ENCODE measurements around the gene ARHGAP24.
A peak's percentile ranks its signal among the peaks of the same experiment; 100 is the strongest.

Gene ARHGAP24

GRCh38 chr4:85697854-85698253 lies 222.9 kb downstream of the ARHGAP24 start:
- no peak for DNase-seq (ENCODE audit: low spot score)

GRCh38 chr4:85700362-85700761 lies 225.4 kb downstream of the ARHGAP24 start:
- DNase-seq (ENCODE audit: low spot score) = no peak

GRCh38 chr4:85701861-85702321 lies 226.9 kb downstream of the ARHGAP24 start:
- no peak for DNase-seq (ENCODE audit: low spot score)

GRCh38 chr4:85703096-85703495 lies 228.1 kb downstream of the ARHGAP24 start:
- DNase-seq (ENCODE audit: low spot score) = no peak

GRCh38 chr4:85707611-85708010 lies 232.7 kb downstream of the ARHGAP24 start:
- no peak for DNase-seq (ENCODE audit: low spot score)

GRCh38 chr4:85708468-85708867 lies 233.5 kb downstream of the ARHGAP24 start:
- DNase-seq (ENCODE audit: low spot score) = no peak

GRCh38 chr4:85713005-85713404 lies 238.1 kb downstream of the ARHGAP24 start:
- no peak for DNase-seq (ENCODE audit: low spot score)

GRCh38 chr4:85715991-85716737 lies 241.2 kb downstream of the ARHGAP24 start:
- no peak for DNase-seq (ENCODE audit: low spot score)

- no peak for DNase-seq (ENCODE audit: low spot score)
Measured at GRCh38 chr4:85717351-85717750, 242.4 kb downstream of the ARHGAP24 start.

- no peak for DNase-seq (ENCODE audit: low spot score)
Measured at GRCh38 chr4:85717847-85718246, 242.9 kb downstream of the ARHGAP24 start.

GRCh38 chr4:85720735-85721134 lies 245.8 kb downstream of the ARHGAP24 start:
- no peak for DNase-seq (ENCODE audit: low spot score)

GRCh38 chr4:85722401-85722800 lies 247.5 kb downstream of the ARHGAP24 start:
- no peak for DNase-seq (ENCODE audit: low spot score)

- peak; percentile 47 for DNase-seq (ENCODE audit: low spot score)
Measured at GRCh38 chr4:85722807-85723206, 247.9 kb downstream of the ARHGAP24 start.

- no peak for DNase-seq (ENCODE audit: low spot score)
Measured at GRCh38 chr4:85724791-85725563, 250.0 kb downstream of the ARHGAP24 start.

GRCh38 chr4:85725721-85726170 lies 250.8 kb downstream of the ARHGAP24 start:
- DNase-seq (ENCODE audit: low spot score) = no peak

GRCh38 chr4:85726555-85726954 lies 251.6 kb downstream of the ARHGAP24 start:
- no peak for DNase-seq (ENCODE audit: low spot score)

- no peak for DNase-seq (ENCODE audit: low spot score)
Measured at GRCh38 chr4:85728464-85728863, 253.5 kb downstream of the ARHGAP24 start.

- no peak for DNase-seq (ENCODE audit: low spot score)
Measured at GRCh38 chr4:85732124-85732523, 257.2 kb downstream of the ARHGAP24 start.

GRCh38 chr4:85733798-85734197 lies 258.8 kb downstream of the ARHGAP24 start:
- no peak for DNase-seq (ENCODE audit: low spot score)

- DNase-seq (ENCODE audit: low spot score) = no peak
Measured at GRCh38 chr4:85734424-85734831, 259.5 kb downstream of the ARHGAP24 start.

GRCh38 chr4:85736571-85736970 lies 261.6 kb downstream of the ARHGAP24 start:
- no peak for DNase-seq (ENCODE audit: low spot score)

GRCh38 chr4:85737254-85737653 lies 262.3 kb downstream of the ARHGAP24 start:
- DNase-seq (ENCODE audit: low spot score) = no peak

- DNase-seq (ENCODE audit: low spot score) = no peak
Measured at GRCh38 chr4:85738721-85739120, 263.8 kb downstream of the ARHGAP24 start.

Measured in AG20443 (cell line).